CD4-positive, alpha-beta T cell treated with Interleukin-10 for 1 hour (primary cell): ENCODE data around the gene CHTOP.
"Not testable (repeated sequence)": the region's sequence is repeated elsewhere in the genome, so short reads cannot be mapped to it uniquely, and the experiment has no call there.

Experiments
- DNase-seq: peaks from one replicate; pipeline ENCODE4 v3.0.0-alpha.2; 2020

CHTOP gene, protein sequence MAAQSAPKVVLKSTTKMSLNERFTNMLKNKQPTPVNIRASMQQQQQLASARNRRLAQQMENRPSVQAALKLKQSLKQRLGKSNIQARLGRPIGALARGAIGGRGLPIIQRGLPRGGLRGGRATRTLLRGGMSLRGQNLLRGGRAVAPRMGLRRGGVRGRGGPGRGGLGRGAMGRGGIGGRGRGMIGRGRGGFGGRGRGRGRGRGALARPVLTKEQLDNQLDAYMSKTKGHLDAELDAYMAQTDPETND

DNA sequence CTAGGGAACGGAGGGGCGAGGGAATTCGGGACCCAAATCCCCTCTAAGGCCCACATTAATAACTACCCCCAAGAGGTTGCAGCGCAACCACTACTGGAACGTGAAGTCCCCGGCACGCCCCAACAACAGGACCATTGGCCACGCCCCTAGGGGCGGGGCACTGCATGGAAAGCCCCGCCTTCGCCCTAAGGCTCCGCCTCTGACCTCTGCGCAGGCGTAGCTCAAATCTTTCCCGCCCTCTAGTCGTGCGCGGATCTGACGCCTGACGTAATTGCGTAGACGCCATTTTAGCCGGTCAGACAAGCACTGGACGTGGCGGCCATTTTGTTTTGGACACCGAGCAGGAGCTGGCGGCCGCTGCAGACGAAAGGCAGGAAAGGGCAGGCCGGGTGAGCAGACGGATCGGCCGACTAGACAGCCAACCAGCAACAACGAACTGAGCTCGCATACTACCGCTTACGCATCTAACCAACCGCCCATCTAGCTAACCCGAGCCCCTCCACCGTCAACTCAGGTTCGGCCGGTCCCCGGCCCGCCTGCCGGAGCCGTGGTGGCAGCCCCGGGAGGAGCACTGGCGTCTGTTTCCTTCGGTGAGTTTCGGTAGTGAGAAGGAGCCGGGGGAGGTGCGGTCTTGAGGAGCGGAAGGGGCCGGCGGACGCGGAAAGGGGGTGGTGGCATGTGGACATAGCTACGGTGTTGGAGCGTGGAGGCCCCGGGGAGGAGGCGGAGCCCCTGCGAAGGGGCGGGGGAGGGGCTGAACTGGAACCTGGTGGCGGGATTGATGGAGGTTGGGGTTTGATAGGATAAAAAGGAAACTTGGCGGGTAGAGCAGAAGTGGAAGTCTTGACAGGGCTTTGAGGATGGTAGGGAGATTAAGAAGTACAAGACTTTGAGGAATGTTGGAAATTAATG is at the start of gene CHTOP:
TSS of gene CHTOP (plus strand) at position 313 of the 912 bp plus-strand sequence. CDS start 2,523 bp downstream, outside the sequence.
- DNase-seq: peak; percentile 97

DNA sequence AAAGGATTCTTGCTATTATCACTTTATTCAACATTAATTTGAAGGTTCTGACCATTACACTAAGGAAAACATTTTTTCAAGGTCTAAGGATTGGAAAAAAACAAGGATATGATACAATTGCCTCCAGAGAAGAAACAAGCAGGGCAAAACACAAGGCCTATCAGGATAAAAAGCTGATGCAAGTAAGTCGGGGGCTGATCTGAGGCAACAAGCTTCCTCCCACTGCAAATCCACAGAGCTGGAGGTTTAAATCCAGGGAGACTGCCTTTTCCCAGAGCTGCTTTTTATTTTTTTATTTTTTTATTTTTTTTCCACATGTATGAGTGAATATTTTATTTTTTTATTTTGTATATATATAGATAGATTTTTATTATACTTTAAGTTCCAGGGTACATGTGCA is 48.9 kb upstream of the CHTOP start:
- no peak for DNase-seq

- DNase-seq: no peak
Measured at GRCh38 chr1:153586347-153586746, 47.5 kb upstream of the CHTOP start.

- DNase-seq: no peak
Measured at GRCh38 chr1:153587314-153587713, 46.6 kb upstream of the CHTOP start.

- DNase-seq: not testable (repeated sequence)
Measured at GRCh38 chr1:153588033-153588432, 45.8 kb upstream of the CHTOP start.

DNA sequence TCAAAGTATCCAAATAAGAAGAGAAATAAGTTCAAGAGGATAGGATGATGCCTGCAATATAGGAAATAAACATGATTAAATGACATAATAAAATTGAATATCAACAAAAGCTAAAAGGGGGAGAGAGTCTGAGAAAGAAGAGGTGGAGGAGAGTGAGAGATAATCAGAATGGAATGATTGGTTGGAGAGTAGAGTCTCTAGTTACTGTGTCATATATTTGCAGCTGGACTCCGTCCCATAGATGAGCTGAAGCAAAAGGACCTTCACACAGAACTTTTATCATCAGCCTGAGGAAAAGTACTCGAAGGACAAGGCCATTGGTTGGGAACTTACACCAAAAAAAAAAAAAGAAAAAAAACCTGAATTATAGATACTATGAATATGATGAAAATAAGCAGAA is 45.4 kb upstream of the CHTOP start:
- DNase-seq: no peak

GRCh38 chr1:153592748-153593147 is 41.1 kb upstream of the CHTOP start:
- DNase-seq: no peak

- no peak for DNase-seq
Measured at GRCh38 chr1:153597206-153597605, 36.7 kb upstream of the CHTOP start.

DNA sequence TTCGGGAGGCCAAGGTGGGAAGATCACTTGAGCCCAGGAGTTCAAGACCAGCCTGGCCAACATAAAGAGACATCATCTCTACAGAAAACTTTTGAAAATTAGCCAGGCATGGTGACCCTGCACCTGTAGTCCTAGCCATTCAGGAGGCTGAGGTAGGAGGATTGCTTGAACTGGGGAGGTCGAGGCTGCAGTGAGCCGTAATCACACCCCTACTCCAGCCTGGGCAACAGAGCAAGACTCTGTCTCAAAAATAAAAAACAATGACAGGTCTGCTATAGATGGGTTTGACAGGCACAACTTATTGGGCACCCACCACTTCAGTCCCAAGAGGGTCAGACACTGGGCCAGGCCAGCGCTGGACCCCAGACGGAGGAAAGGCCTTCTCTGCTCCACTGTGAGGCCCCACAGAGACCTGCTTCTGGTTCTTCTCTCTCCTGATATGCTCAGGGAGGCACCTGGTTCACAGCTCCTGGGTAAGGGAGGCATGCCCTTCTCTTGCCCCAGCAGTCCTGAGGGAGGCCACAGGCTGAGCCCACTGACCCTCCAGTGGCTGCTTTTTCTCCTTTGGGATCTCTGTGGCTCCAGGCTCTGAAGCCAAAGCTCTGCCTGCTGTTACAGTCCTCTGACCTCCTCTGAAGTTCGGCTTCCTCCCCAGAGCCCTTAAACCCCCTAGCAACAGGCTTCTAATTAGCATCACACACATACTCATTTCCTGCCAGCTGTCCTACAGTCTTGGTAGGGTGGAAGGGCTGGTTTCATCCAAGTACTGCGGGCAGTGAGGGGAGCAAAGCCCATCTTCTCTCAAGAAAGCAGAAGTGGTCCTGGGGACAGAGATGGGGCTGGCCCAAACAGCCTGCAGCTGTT is 35.3 kb upstream of the CHTOP start:
- DNase-seq: peak; percentile 12

- no peak for DNase-seq
Measured at GRCh38 chr1:153599847-153600246, 34.0 kb upstream of the CHTOP start.

DNA sequence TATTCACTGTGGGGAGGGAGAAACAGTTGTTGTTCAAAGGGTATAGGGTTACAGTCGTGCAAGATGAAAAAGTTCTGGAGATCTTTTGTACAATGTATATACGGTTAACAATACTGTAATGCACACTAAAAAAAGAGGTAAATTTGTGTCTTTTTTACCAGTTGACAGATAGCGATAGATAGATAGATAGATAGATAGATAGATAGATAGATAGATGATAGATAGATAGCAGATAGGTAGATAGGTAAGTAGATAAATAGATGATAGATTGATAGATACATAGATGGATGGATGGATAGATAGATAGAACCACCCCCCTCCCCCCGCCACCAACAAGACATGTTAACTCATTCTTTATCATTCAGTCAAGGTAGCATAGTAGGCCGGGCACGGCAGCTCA is 31.1 kb upstream of the CHTOP start:
- no peak for DNase-seq

DNA sequence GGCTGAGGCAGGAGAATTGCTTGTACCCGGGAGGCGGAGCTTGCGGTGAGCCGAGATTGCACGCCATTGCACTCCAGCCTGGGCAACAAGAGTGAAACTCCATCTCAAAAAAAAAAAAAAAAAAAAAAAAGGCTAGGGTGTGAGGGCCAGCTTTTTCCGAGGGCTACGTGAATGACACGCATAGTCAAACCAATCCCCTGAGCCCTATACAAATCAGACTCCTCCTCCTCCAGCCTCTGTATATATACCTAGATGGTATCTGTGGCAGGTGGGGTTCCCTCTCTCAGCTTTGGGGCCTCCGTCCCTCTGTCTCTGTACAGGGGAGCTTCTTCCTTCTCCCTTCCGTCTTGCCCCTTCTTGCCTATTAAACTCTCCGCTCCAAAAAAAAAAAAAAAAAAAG is 27.7 kb upstream of the CHTOP start:
- no peak for DNase-seq

GRCh38 chr1:153607381-153607780 is 26.5 kb upstream of the CHTOP start:
- DNase-seq: no peak

DNA sequence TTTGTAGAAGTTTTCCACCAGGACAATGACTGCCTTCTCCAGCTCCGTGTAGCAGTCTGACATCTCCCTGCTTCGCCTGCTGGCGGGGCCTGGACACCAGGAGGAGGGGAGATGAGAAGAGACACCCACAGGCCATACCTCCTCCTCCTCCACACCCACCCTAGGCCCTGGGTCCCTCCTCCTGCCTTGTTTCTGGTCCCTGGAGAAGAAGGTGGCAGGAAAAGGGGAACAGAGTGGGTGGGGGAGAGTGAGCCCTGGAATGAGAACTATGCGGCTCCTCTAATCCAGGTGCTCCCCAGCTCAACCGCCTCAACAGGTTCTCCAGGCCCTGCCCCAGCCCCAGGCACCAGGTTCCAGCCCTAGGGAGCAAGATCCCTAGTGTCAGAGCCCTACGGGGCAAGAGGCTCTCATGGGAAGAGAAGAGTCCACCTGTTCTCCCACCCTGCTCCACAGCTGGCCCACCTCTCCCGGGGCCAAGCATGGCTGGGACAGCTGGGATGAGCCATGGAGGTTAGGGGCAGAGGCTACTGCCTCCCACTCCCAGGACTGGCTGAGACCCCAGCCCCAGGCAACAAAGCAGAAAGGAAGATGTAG is 25.7 kb upstream of the CHTOP start:
- DNase-seq: no peak

GRCh38 chr1:153608742-153609584 is 24.9 kb upstream of the CHTOP start:
- no peak for DNase-seq

DNA sequence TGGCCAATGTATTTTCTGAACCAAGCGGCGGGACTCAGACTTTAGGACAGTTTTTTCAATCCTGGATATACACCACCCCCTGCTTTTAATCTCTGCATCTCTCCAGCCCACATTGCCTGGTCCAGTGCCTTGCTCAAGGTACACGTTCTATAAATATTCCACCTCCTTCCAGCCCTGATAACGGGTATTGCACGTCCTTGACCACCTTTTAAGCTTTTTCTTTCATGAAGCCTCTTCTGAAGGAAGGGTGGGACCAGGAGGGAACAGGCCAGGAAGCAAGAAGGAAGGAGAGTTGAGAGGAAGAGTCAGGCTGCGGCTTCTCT is 24.3 kb upstream of the CHTOP start:
- DNase-seq: no peak

DNA sequence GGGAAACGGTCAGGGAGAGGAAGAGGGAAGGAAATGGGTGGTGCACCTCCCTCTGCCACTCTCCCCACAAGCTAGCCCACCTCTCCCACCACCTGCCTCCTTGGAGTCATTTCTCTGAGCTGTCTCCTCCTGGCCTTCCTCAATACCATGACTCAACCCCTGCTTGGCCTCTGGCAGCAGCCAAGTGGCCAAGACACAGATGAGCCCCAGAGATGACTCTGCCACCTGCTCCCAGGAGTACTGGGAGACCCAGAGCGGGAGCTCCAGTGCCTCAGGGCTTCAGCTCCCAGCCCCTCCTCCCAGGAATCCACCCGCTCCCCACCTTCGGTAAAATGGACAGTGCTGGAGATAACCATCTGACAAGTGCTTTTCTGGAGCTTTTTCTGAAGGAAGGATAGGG is 23.5 kb upstream of the CHTOP start:
- DNase-seq: no peak

- DNase-seq: no peak
Measured at GRCh38 chr1:153610811-153611301, 23.0 kb upstream of the CHTOP start.

DNA sequence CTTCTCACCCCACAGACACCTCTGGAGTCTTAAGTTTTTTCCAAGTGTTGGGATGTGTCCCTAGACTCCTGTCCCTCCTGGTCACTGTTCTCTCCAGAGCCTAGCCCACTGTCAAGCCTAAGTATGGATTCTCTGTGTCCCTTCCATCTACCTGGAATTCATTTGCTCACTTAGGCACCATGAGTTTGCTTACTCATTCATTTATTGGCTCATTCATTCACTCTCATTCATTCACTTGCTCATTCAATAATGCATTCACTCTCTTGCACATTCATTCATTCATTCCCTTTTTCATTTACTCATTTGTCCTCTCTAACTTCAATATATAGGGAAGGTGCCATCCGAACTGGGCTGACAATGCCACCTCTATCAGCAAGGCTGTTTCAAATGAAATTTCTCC is 22.5 kb upstream of the CHTOP start:
- DNase-seq: no peak

GRCh38 chr1:153612111-153612754 is 21.6 kb upstream of the CHTOP start:
- no peak for DNase-seq

- no peak for DNase-seq
Measured at GRCh38 chr1:153612755-153613331, 21.0 kb upstream of the CHTOP start, which contains the start of gene S100A16. S100A16 (minus strand) TSS chr1:153613137; CDS start chr1:153608151, 4,986 bp downstream.
